HL-60/S4 treated with retinoic acid at 250 ng/mL for 4 days and 3 days (cell line): ENCODE results near the gene NTF3.

Experiments used
- in situ Hi-C: fragments of 300-500 bp; cut with MboI; formaldehyde crosslinking; loops from 2 replicates; pipeline ENCODE4 v1.7.0; 2022; ENCODE audit warnings: low sequenced_read_pairs

NTF3 gene

DNA sequence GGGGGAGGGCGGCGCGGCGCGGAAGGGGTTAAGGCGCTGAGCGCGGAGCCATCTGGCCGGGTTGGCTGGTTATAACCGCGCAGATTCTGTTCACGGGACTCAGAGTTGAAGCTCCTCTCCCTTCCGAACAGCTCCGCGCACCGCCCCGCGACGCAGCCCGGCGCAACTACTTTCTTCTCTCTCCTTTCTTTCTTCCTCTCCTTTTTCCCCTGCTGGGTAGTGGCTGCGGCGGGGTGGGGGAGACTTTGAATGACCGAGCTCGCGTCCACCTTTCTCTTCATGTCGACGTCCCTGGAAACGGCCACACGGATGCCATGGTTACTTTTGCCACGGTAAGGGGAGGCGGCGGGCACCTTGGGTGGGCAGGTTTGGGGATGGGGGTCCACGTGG, at the start of gene NTF3:
NTF3 (plus strand) TSS at position 98 of the 390 bp plus-strand sequence; CDS start at position 315, 217 bp downstream.
- in situ Hi-C loops: no loop called here

DNA sequence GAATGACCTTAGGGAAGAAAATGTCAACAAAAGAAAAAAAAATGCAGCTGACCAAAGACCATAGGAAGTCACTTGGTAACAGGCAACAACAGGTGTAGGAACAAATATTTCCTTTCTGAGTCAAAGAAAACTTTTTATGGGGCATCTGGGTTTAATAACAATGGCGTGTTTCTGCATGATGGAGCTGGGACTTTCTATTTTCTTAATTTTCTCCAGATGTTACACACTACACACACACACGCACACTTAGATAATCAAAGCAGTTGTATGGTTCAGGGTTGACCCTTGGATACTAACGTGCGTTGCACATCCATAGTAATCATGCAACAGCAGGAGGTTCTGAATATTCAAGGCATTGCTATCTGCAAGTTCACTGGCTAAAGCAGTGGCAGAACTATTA, 47.9 kb upstream of the NTF3 start:
- in situ Hi-C loops: no loop called here

DNA sequence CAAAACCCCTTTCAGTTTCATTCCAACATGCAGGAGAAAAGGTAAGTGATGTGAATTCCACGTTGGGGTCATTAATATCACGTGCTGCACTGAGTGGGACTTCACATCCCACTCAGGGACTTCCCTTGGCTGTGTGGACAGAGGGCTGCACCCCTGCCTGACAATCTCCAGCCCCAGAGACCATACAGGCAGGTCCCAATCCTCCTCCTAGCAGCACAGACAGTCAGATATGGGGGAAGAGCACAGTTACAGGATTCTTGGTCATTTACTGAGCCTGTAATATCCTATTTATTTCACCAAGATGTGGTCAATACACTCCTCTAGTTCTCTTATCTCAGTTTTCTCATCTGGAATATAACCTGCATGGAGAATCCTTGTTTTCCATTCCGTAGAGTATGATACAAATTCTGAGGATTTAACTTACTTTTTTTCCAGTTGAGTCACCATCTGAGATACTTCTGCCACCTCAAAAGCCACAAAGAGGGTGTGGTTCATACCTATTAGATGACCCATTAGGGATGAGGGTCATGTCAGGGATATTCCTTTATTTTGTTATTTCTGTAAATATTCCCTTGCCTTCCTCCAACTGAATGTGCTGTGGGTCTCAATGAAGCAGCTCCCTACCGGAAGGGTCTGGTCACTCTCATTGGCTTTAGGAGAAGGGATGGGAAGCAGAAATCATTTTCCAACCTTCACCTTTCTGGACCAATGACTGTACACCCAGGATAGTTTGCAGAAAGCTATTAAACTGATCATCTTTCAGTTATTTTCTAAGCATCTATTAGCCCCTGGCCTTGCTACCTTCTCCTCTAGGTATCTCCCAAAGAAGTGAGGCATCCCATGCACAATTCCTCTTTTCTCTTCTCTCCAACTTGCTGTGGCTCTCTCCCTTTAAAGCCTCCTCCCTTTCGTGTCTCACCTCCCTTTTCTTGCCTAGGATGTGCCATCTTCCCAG, 43.0 kb upstream of the NTF3 start:
- in situ Hi-C loops: no loop called here

DNA sequence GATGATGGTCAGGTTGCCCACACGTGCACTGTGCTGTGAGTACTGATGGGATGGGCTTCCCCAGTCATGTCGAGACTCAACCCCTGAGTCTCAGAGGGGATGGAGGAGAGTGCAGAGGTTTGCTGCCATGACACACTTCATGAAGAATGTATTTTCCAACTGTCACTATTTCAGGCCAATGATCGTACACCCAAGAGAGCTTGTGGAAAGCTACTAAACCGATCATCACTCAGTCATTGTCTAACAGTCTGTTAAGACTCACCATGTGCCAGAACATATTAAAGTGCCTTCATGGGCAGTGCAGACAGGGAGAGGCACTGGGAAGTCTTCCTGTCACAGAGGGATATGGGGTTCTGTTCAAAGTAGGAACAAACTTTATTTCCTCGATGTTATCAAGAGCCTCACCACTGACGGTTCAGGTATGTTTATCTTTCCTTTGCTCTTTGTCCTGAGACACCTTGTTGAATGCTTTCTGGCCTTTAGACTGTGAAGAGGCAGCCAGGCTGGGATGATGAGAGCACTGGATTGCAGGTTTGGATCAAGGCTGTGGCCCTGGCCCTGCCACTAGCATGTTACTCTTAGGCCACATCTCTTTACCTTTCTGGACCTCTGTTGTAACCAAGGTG, 41.6 kb upstream of the NTF3 start:
- in situ Hi-C loops: no loop called here

DNA sequence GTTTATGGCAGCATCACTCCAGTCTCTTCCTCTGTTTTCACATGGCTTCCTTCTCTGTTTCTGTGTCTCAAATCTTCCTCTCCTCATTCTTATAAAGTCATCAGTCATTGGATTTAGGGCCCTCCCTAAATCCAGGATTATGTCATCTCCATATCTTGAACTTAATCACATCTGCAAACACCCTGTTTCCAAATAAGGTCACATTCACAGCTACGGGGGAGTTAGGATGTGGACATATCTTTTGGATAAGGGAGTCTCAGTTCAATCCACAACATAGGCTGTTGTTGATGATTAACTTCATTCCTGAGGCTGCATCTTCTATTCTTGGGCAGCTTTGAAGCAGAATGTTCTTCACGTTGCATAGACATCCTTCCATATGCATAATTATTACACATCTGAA, 40.3 kb upstream of the NTF3 start:
- in situ Hi-C loops: no loop called here

DNA sequence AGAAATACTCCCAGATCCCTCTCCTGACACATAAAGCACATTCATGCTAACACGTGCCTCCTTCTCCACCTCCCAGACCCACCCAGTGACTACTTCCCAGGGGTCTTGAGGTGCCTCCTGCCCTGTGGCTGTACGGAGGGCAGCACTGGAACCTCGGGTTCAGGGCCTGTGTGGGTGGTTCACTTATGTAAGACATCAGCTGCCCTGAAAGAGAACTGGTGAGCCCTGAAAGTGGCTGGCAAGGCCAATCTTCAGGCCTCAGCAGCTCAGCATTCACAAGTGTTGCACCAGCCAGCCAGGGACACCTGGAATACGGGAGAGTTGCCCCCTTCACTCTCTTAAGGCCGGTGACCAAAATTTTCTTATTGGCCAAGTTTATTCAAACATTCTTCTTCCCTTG, 38.9 kb upstream of the NTF3 start:
- in situ Hi-C loops: no loop called here

DNA sequence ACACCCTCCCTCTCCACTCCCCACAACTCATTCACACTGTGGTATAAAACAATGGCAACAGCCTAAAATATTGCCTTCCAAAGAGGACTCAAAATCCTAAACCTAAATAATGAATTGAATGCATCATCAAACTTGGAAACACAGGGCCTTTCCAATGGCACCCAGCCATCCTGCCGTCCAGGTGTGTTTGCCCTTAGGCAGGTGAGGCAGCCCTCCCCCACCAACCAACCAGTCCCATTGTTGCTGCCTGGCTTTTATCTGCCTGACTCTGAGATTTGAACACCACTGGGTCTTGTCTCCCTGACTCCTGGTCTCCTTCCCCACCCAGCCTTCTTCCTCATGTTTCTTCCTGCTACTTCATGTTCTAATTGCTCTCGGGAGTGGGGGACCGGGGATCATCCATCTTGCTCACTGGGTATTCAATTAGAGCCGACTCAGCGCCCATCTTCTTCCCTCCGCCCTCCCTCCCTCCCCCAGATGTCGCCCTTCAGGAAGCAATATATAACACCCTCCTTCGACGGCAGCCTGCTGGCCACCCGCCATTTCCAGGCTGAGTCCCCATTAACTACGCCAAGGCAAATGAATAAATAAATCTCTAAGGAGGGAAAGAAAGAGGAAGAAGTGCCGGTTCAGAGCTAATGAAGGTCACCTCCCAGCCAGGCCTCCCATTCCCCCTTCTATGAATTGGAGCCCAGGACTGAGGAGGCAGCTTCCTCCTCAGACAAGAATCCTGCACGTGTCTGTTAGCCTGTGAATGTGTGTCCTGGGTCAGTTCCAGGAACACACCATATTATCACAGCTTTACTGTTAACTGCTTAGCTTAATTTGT, 36.3 kb upstream of the NTF3 start:
- in situ Hi-C loops: no loop called here

DNA sequence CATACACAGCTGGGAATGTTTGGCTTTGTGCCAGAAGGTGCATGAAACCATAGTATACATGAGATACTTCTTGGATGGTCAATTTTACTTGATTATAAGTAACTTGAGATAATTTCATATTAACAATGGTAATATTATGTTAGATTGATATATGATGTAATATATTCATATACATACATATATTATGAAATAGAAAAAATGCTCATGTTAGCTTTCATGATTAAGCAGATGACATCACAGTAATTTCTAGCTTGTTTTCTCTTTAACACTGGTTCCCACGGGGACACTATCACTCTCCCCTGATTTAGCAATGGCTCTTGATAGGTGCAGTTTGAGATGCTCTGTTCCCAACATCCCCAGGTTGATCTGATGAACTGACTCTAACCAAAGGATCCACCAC, 35.4 kb upstream of the NTF3 start:
- in situ Hi-C loops: no loop called here

DNA sequence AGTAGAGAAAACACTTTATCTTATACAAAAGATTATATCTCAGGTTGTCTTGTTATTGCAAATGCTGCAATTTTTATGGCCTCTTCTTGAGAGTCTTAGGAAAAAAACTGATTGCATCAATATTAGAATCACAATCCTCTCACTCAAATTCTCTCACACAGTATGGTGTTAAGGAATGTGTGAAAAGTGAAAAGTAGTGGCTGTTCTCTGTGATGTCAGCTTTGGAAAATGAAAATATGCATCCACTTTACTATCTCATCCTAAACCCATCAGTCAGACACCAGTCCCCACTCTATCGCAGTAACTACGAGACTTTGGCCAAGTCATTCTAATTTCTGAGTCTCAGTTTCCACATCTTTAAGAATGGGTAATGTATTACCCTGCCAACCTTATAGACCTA, 32.6 kb upstream of the NTF3 start:
- in situ Hi-C loops: no loop called here

DNA sequence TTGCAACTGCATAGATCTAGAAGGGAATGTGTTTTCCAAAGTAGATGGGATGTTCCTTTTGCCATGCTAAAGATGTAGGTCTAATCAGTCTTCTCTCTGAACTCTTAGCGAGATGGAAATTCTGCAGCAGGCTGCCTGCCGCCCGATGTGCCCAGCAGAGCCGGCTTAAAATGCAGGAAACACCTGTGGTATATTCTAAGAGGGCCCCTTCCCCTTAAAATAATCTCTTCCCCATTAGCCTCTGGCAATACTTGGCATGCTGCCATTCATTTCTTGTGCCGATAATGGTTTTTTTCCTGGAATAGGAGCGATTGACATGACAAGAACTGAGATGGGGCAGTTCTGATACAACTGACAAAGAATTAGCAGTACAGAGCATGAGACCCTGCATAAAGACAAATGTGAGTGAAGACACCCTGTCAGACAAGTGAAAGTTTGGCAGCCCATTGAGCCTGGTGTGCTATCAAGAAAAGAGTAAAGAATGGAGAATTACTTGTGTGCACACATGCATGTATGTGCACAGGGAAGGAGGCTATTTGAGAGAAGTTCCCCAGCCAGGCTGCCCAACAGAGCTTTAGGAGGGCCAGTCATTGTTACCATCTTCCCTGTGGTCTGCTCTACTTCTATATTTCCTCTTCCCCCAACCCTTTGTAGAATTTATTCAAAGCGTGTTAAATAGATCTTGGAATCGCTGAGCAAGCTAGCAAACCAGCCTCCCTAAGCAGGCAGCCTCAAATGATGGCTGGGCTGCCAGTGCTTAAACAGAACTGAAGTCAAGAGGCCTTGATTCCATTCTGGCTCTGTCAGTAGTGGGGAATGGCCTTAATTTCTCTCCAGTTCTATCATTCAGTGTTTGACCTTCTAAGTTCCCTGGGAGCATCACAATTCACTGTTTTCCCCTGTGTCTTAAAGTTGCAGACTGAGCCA, 29.6 kb upstream of the NTF3 start:
- in situ Hi-C loops: no loop called here

DNA sequence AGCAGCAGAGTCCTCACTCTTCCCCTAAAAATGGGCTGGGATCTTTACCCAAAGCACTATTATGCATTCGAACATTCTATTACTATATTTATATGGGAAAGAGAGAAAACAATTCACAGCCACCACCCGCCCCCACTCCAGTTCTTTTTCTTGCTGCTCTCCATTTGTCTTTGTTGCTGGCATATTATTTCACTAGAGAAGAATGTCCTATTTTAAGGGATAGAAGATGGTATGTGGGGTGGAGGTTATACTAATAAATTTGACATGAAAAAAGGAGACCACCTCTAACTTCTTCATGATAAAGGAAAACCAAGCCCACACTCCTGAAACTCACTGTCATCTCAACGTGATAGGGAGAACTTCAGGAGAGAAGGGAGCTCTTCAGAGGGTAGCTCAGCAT, 28.5 kb upstream of the NTF3 start:
- in situ Hi-C loops: no loop called here

DNA sequence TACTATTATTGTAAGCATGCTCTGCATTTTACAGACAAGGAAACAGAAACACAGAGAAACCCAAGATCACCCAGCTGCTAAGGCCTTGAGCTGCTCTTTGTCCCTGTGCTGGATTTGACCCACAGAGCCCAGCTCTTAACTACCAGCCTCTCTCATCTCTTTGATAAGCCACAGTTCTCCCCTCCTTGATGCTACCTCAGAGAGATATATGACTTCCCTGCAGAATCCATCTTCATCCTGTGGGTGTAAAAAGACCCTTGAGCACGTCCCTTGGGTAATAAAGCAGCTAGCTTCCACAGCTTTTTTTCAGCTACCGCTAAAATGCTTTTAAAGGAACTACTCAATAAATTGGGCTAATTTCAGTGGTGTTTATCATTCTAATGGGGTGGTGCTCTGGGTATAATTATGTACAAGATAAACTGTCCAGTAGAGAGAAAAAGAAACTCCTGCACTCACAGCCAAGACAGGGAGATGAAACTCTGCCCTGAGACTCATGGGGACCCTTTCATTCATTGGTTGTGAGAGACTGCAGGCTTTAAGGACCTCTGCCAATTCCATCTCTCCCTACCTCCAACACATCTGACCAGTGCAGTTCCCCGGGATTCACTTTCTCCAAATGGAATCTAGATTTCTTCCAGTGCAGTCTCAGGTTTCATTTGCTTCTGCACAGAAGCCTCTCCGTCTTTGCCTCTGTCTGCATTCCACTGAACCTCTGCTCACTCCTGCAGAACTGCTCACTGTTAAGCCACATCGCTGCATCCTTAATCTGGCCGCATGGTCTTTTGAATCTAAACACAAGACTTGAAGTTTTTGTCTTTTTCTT, 24.7 kb upstream of the NTF3 start:
- in situ Hi-C loops: no loop called here

DNA sequence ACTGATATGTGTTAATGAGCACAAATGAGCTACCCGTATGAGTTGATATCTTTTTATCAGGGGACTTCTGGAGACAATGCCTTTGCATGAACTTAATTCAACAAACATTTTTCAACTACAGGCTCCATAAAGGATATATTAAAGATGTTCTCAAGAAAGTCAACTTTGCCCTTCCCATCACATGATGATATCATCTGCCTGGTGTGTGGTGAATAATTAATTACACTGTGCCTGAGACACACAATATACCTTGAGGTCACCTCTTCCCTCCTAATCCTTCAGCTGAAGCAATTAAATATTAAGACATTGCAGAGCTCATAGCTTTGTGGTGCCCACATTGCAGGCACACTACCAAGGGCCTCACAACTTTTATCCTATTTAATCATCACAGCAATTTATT, 22.3 kb upstream of the NTF3 start:
- in situ Hi-C loops: no loop called here

DNA sequence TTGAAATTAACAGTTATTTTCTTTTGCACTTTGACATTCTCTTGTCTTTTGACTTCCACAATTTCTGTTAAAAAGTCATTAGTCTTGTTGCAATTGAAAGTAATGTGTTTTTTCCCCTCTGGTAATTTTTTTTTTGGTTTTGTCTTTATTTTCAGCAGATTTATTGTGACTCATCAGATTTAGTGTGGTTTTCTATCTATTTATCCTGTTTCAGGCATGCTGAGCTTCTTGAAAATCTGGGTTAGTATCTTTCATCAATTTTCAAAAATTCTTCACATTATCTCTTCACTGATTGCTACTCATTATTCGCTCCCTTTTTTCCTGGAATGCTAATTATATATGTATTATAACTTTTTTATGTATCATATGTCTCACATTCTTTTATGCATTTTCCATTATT, 15.3 kb upstream of the NTF3 start:
- in situ Hi-C loops: no loop called here

DNA sequence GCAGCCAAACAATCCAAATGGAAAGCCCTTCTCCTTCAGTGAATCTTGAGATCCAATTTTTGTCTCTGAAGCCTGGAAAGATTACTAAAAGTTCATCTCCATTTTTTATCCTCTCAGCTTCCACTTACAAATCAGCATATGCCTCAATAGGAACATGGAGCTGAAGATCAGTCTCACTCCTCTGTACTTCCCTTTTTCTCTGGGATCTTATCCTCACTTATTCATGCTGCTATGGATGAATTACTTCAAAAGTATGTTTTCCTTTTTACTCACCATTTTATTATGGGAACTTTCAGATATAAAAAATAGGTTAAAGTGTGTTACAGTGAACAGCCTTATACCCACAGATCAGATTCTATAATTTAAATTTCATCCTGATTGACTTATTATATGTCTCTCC, 14.4 kb upstream of the NTF3 start:
- in situ Hi-C loops: no loop called here

DNA sequence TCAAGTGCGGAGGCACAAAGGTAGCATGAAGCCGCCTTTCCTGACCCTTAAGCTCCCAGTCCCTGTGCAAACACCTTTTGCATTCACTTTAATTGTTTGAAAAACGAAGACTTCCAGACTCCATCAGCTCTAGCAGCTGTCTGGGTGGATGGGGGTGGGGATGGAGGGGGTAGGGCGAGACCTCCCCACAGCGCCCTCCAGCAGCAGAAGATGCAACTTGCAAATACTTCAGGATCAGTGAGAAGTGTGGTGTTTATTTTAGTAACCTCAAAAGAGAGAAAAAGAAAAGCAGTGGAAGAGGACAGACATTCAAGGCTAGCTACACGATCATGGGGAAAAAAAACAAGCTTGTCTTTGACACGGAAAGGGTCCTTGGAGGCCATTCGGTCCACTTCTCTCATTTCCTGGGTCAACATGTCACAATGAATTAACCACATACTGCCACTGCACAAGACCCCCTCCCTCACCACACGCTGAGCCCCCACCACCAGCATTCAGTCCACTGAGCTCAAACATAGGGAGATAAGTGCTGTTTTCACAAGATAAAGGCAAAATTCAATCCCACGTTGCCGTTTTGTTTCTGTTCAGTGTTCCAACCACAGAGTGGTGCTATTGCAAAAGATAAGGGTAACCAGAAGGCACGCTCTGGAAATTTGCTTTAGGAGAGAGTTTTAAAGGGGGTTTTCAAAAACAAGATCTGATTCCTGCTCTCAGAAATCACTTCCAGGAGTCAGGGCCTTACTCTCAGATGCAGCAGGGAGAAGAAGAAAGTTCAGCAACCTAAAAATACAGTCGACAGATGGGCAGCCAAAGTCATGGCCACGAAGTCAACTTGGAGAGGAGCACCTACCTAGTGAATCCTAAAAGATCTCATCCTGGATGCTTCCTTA, 3.3 kb upstream of the NTF3 start:
- in situ Hi-C loops: no loop called here

DNA sequence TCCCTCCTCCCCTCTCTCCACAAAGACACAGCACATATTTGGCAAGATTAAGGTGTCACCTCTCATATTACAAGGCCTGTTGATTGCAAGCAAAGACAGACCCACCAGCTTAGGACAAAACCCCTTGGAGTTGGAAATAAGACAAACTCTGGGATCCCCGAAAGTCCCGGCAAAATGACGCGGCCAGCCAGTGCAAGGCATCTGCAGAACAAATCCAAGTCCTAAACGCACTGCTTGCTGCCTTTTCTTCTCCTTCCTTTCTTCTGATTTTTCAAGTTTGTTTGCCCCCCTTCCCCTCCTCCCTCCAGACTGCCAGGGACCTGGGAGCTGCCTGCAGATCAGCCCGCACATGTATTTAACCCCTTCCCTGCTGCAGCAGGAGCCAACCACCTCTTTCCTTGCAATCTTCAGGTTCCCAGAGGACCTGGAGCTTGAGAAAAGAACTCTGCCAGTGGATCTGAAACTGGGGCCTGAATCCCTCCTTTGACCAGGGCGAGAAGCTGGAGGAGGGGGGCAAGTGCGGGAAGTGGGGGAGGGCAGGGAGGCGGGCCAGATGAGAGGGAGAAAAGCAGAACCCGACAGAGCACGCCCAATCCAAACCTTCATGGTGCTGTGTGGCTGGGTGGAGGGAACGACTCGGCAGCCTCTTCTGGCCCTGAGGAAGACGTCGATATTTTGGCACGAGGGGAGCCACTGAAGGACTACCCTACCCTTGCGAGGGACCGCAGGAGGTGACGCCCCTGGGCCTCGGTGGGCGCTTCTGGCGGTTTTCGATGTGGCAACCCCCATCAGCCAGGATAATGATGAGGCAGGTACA, 2.0 kb upstream of the NTF3 start:
- in situ Hi-C loops: no loop called here
